SK-N-SH (cell line): ENCODE measurements around the gene HILPDA. TPM values are rescaled to one million over a fixed set of nuclear protein-coding genes. Genes with fewer than 3 reads are reported as not detected.

Experiments
- CTCF ChIA-PET: fragments of 300-600, 350-600 bp; formaldehyde crosslinking; extraction: SDS; loops from one replicate; lab custom pipeline; 2021; lab: Yijun Ruan, JAX
- POLR2A ChIA-PET: fragments of 350-600 bp; sonication (Branson Sonifier 250); formaldehyde crosslinking; extraction: SDS; loops from one replicate; lab custom pipeline; 2020; ENCODE audit warnings: antibody characterized with exemption, inconsistent platforms; lab: Yijun Ruan, JAX
- DNase-seq: peaks from one replicate; pipeline ENCODE4 v3.0.0; 2012
- H2AFZ ChIP-seq: fragments of 200-600 bp; sonication (generic); 2 replicates; pipeline ENCODE4 v1.8.1; 2016; ENCODE audit warnings: antibody characterized with exemption, mild to moderate bottlenecking, low read depth
- H3F3A ChIP-seq: fragments of 200-600 bp; sonication (generic); replicated peaks from 2 replicates; pipeline ENCODE3; 2016; ENCODE audit warnings: antibody characterized with exemption, mild to moderate bottlenecking; ENCODE audit not compliant: insufficient read depth
- H3K27ac ChIP-seq, 2 experiments: fragments of 200-500 bp in 1 of 2; fragments of 200-600 bp in 1 of 2; sonication (Bioruptor generic) in 1 of 2; sonication (generic), shearing (Covaris generic) in 1 of 2; 2 replicates each; pipeline versions ENCODE4 v1.5.1 to v1.6.1; 2014 to 2016; ENCODE audit warnings: low read depth in 2 of 2, inconsistent platforms in 1 of 2, low read length in 1 of 2, mild to moderate bottlenecking in 1 of 2, mixed read lengths in 1 of 2
- H3K27me3 ChIP-seq: fragments of 200-600 bp; sonication (generic), shearing (Covaris generic); 2 replicates; pipeline ENCODE4 v1.6.1; 2016; ENCODE audit warnings: mixed run types; ENCODE audit not compliant: insufficient read depth
- H3K36me3 ChIP-seq, 2 experiments: fragments of 200-500 bp in 1 of 2; fragments of 200-600 bp in 1 of 2; sonication (Bioruptor generic) in 1 of 2; sonication (generic) in 1 of 2; replicated peaks in 1 of 2; 2 replicates each; pipeline versions ENCODE3 to v1.5.1; 2014 to 2016; ENCODE audit warnings: low read length in 1 of 2, mild to moderate bottlenecking in 1 of 2; ENCODE audit not compliant: insufficient read depth in 2 of 2, control insufficient read depth in 1 of 2
- H3K4me1 ChIP-seq, 2 experiments: fragments of 200-500 bp in 1 of 2; fragments of 200-600 bp in 1 of 2; sonication (Bioruptor generic) in 1 of 2; sonication (generic), shearing (Covaris generic) in 1 of 2; 2 replicates each; pipeline versions ENCODE4 v1.5.1 to v1.6.1; 2014 to 2016; ENCODE audit warnings: low read depth in 1 of 2, low read length in 1 of 2, mixed run types in 1 of 2; ENCODE audit not compliant: insufficient read depth in 2 of 2, control insufficient read depth in 1 of 2
- H3K4me2 ChIP-seq: fragments of 200-600 bp; sonication (generic), shearing (Covaris generic); 2 replicates; pipeline ENCODE4 v1.6.1; 2017; ENCODE audit warnings: mixed run types
- H3K4me3 ChIP-seq, 2 experiments: fragments of 200-500 bp in 1 of 2; fragments of 200-600 bp in 1 of 2; sonication (Bioruptor generic) in 1 of 2; sonication (generic), shearing (Covaris generic) in 1 of 2; 2 replicates each; pipeline versions ENCODE4 v1.5.1 to v1.8.1; 2014 to 2016; ENCODE audit warnings: low read depth in 2 of 2, inconsistent platforms in 1 of 2, low read length in 1 of 2, mild to moderate bottlenecking in 1 of 2, mixed read lengths in 1 of 2, moderate library complexity in 1 of 2
- H3K79me2 ChIP-seq: fragments of 200-600 bp; sonication (generic); 2 replicates; pipeline ENCODE4 v1.8.1; 2017; ENCODE audit warnings: mild to moderate bottlenecking; ENCODE audit not compliant: insufficient read depth
- H3K9ac ChIP-seq: fragments of 200-600 bp; sonication (generic); 2 replicates; pipeline ENCODE4 v1.6.1; 2017; ENCODE audit warnings: mixed run types
- H3K9me2 ChIP-seq: fragments of 200-600 bp; sonication (generic); 2 replicates; pipeline ENCODE4 v1.6.1; 2017; ENCODE audit warnings: mixed run types
- H3K9me3 ChIP-seq: fragments of 200-600 bp; sonication (generic); 2 replicates; pipeline ENCODE4 v1.6.1; 2017; ENCODE audit warnings: mixed run types, mild to moderate bottlenecking, moderate library complexity
- H4K20me1 ChIP-seq: fragments of 200-600 bp; sonication (generic); 2 replicates; pipeline ENCODE4 v1.6.1; 2017; ENCODE audit warnings: mild to moderate bottlenecking, mixed run types; ENCODE audit not compliant: insufficient read depth
- CHD2 ChIP-seq: fragments of 150-350 bp; IDR thresholded peaks from 2 replicates; pipeline ENCODE4 v1.6.1; 2018; ENCODE audit warnings: low read length; ENCODE audit not compliant: partially characterized antibody
- ELF1 ChIP-seq: IDR thresholded peaks from 2 replicates; pipeline ENCODE4 v1.4.0; 2012
- EP300 ChIP-seq, 2 experiments: IDR thresholded peaks; 2 replicates each; pipeline versions ENCODE4 v1.4.0 to v1.6.1; 2012; ENCODE audit warnings: borderline replicate concordance in 1 of 2, low read depth in 1 of 2, low read length in 1 of 2
- EZH2phosphoT487 ChIP-seq: fragments of 200-600 bp; sonication (generic); IDR thresholded peaks from 2 replicates; pipeline ENCODE4 v1.6.1; 2017; ENCODE audit warnings: low read depth, mixed run types, mild to moderate bottlenecking, antibody characterized with exemption, moderate library complexity, borderline replicate concordance
- FOSL2 ChIP-seq: IDR thresholded peaks from 2 replicates; pipeline ENCODE4 v1.4.0; 2012; ENCODE audit warnings: low read depth, mild to moderate bottlenecking, moderate library complexity, borderline replicate concordance
- FOXJ3 ChIP-seq: sonication (generic); formaldehyde crosslinking; IDR thresholded peaks from 2 replicates; pipeline ENCODE4 v1.5.1; 2020; ENCODE audit warnings: mild to moderate bottlenecking, missing genetic modification reagents
- GATA2 ChIP-seq: sonication (generic); formaldehyde crosslinking; IDR thresholded peaks from 2 replicates; pipeline ENCODE4 v1.5.0; 2020; ENCODE audit warnings: mild to moderate bottlenecking, missing genetic modification reagents
- JUND ChIP-seq: IDR thresholded peaks from 2 replicates; pipeline ENCODE4 v1.4.0; 2012
- MAX ChIP-seq: IDR thresholded peaks from 2 replicates; pipeline ENCODE4 v1.4.0; 2012; ENCODE audit warnings: low read depth
- MEF2A ChIP-seq: IDR thresholded peaks from 2 replicates; pipeline ENCODE4 v1.4.0; 2012; ENCODE audit warnings: low read depth, borderline replicate concordance
- MXI1 ChIP-seq: IDR thresholded peaks from 2 replicates; pipeline ENCODE4 v1.6.1; 2012; ENCODE audit warnings: mild to moderate bottlenecking, low read depth, low read length, improper control_type of control experiment
- NFIC ChIP-seq: IDR thresholded peaks from 2 replicates; pipeline ENCODE4 v1.4.0; 2012; ENCODE audit warnings: borderline replicate concordance
- RAD21 ChIP-seq: IDR thresholded peaks from 2 replicates; pipeline ENCODE4 v1.6.1; 2012; ENCODE audit warnings: mild to moderate bottlenecking, low read length
- RFX5 ChIP-seq: IDR thresholded peaks from 2 replicates; pipeline ENCODE4 v1.6.1; 2012; ENCODE audit warnings: mild to moderate bottlenecking, improper control_type of control experiment, low read length
- RXRA ChIP-seq: IDR thresholded peaks from 2 replicates; pipeline ENCODE4 v1.4.0; 2012; ENCODE audit warnings: low read depth, mild to moderate bottlenecking, borderline replicate concordance
- SIN3A ChIP-seq: IDR thresholded peaks from 2 replicates; pipeline ENCODE4 v1.6.1; 2012; ENCODE audit warnings: low read depth, mild to moderate bottlenecking, low read length, moderate library complexity, borderline replicate concordance
- SMC3 ChIP-seq: IDR thresholded peaks from 2 replicates; pipeline ENCODE4 v1.6.1; 2012; ENCODE audit warnings: low read depth, low read length, improper control_type of control experiment
- TAF1 ChIP-seq: IDR thresholded peaks from 2 replicates; pipeline ENCODE4 v1.6.1; 2012; ENCODE audit warnings: low read depth, mild to moderate bottlenecking, low read length, moderate library complexity, borderline replicate concordance
- TEAD4 ChIP-seq: IDR thresholded peaks from 2 replicates; pipeline ENCODE4 v1.4.0; 2012; ENCODE audit warnings: mild to moderate bottlenecking, borderline replicate concordance; ENCODE audit not compliant: insufficient read depth
- USF1 ChIP-seq: IDR thresholded peaks from 2 replicates; pipeline ENCODE4 v1.4.0; 2012; ENCODE audit warnings: low read depth, borderline replicate concordance
- USF2 ChIP-seq: fragments of 150-350 bp; IDR thresholded peaks from 2 replicates; pipeline ENCODE4 v1.6.1; 2017; ENCODE audit warnings: antibody characterized with exemption, low read length, low read depth, borderline replicate concordance
- YY1 ChIP-seq: IDR thresholded peaks from 2 replicates; pipeline ENCODE4 v1.4.0; 2012; ENCODE audit warnings: low read depth, mild to moderate bottlenecking
- WGBS: methylation state at CpG from one replicate; pipeline ENCODE4 v1.1.6; 2017; ENCODE audit warnings: low lambda C conversion rate; 5-methylcytosine and 5-hydroxymethylcytosine counted together
- polyA plus RNA-seq, 3 experiments: library from polyadenylated mRNA; depleted of rRNA; stranded (reverse); fragments of >200 nt; gene quantifications; 2 replicates each; pipeline ENCODE4 v1.2.3, GENCODE V29; 2012
- TF ChIP-seq, protein P1 (sequence below): IDR thresholded peaks from 2 replicates; pipeline ENCODE4 v1.4.0; 2012; ENCODE audit warnings: low read depth, borderline replicate concordance
- TF ChIP-seq, protein P2 (sequence below): fragments of 200-600 bp; sonication (generic); IDR thresholded peaks from 2 replicates; pipeline ENCODE4 v1.6.1; 2017; ENCODE audit warnings: antibody characterized with exemption, mild to moderate bottlenecking, moderate library complexity

The HILPDA gene
- polyA plus RNA-seq, 1 of the 3 experiments (the other 2 are of a cell fraction) = 24.0 TPM

- TF ChIP-seq NFIC (no peak), FOXJ3 (CRISPR knock-in tag) (no peak), SIN3A (no peak), EZH2phosphoT487 (no peak)
- TF ChIP-seq, all 33 proteins: peak for 5
These were observed 29.8 kb upstream of the HILPDA start (continued) for GRCh38 chr7:128425850-128426249.

DNA sequence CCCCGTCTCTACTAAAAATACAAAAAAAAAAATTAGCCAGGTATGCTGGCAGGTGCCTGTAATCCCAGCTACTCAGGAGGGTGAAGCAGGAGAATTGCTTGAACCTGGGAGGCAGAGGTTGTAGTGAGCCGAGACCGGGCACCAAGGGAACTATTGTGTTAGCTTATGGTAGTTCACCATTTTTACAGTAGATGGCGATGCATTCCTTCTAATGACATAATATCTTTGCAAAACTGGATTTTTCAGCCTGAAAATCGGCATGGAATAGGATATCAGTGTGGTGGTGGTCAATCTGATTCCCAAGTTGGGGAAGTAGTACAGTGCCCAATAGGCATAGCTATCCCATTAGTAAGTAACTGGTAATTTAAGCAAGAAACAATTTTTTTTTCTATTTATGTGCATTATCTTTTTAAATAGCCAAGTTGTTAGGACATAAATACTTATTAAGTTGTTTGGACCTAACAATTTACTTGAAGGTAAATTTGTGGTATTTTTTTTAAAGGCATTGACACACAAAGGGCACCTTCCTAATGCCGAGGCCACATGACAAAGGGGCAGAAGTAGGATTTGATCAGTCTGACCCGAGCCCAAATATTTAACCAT, 28.3 kb upstream of the HILPDA start:
- peak; percentile 65 for DNase-seq
- Histone ChIP-seq H4K20me1 (no peaks in the 10 kb centered on the region), H3K27me3 (no peaks in the 10 kb centered on the region), H3K9ac (no peak overlapping the region), H3K4me2 (no peak overlapping the region), H3K9me3 (no peaks in the 10 kb centered on the region), H3K27ac (no peak overlapping the region), H3F3A (no peaks in the 10 kb centered on the region), H2AFZ (no peak overlapping the region), H3K9me2 (no peaks in the 10 kb centered on the region), H3K4me3 (no peak overlapping the region; a peak in 1 of 4 replicates), H3K79me2 (no peaks in the 10 kb centered on the region), H3K36me3 (no peaks in the 10 kb centered on the region), H3K4me1 (peaks cover 0 to 3% of the 10 kb centered on the region in 2 experiments; a peak in 1 of 4 replicates)
- ChIA-PET POLR2A (interaction anchor here (0.6 to 2.1 kb wide), 6 partner anchors 28 to 244 kb away, joined by 3 to 7 read pairs (median 4); partner anchors contain the start of gene HILPDA), CTCF (interaction anchor here (0.6 to 44.5 kb wide), 43 partner anchors 12 to 1473 kb away, joined by 3 to 1901 read pairs (median 4); partner anchors contain the start of genes ATP6V1F, HILPDA, IMPDH1 and METTL2B)
- 18% methylated on average over 7 of the region's 7 CpGs for WGBS
- TF ChIP-seq, protein P1, sequence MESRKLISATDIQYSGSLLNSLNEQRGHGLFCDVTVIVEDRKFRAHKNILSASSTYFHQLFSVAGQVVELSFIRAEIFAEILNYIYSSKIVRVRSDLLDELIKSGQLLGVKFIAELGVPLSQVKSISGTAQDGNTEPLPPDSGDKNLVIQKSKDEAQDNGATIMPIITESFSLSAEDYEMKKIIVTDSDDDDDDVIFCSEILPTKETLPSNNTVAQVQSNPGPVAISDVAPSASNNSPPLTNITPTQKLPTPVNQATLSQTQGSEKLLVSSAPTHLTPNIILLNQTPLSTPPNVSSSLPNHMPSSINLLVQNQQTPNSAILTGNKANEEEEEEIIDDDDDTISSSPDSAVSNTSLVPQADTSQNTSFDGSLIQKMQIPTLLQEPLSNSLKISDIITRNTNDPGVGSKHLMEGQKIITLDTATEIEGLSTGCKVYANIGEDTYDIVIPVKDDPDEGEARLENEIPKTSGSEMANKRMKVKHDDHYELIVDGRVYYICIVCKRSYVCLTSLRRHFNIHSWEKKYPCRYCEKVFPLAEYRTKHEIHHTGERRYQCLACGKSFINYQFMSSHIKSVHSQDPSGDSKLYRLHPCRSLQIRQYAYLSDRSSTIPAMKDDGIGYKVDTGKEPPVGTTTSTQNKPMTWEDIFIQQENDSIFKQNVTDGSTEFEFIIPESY = no peak
- TF ChIP-seq RFX5 = no peak
- no peak for TF ChIP-seq TEAD4
- no peak for TF ChIP-seq YY1
- peak; percentile 23 for TF ChIP-seq CHD2
- TF ChIP-seq ELF1 = no peak
- no peak for TF ChIP-seq FOSL2
- TF ChIP-seq MXI1 = no peak
- no peak for TF ChIP-seq GATA2 (CRISPR knock-in tag)
- TF ChIP-seq, protein P2, sequence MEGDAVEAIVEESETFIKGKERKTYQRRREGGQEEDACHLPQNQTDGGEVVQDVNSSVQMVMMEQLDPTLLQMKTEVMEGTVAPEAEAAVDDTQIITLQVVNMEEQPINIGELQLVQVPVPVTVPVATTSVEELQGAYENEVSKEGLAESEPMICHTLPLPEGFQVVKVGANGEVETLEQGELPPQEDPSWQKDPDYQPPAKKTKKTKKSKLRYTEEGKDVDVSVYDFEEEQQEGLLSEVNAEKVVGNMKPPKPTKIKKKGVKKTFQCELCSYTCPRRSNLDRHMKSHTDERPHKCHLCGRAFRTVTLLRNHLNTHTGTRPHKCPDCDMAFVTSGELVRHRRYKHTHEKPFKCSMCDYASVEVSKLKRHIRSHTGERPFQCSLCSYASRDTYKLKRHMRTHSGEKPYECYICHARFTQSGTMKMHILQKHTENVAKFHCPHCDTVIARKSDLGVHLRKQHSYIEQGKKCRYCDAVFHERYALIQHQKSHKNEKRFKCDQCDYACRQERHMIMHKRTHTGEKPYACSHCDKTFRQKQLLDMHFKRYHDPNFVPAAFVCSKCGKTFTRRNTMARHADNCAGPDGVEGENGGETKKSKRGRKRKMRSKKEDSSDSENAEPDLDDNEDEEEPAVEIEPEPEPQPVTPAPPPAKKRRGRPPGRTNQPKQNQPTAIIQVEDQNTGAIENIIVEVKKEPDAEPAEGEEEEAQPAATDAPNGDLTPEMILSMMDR = peak; percentile 95
- no peak for TF ChIP-seq USF2
- no peak for TF ChIP-seq EP300 (IDR thresholded peaks at IDR 0.05; ENCODE audit: borderline replicate concordance in 1 of 2, low read depth in 1 of 2, low read length in 1 of 2)
- no peak for TF ChIP-seq USF1
- peak; percentile 82 for TF ChIP-seq SMC3
- TF ChIP-seq FOXJ3 (CRISPR knock-in tag) = no peak
- no peak for TF ChIP-seq RXRA
- no peak for TF ChIP-seq JUND
- TF ChIP-seq TAF1 = no peak
- peak; percentile 91 for TF ChIP-seq RAD21
- TF ChIP-seq MAX = no peak
- TF ChIP-seq MEF2A = no peak
- no peak for TF ChIP-seq SIN3A
